Measurements from ENCODE around the gene PPP2R5B.

Gene PPP2R5B

GRCh38 chr11:64917663-64917995, 6.9 kb upstream of the PPP2R5B start:
- H3K4me3 ChIP-seq (ENCODE audit: low read depth, low read length): peak overlapping the region; percentile 56
- no peaks in the 10 kb centered on the region for H3K27me3 ChIP-seq (ENCODE audit: insufficient read depth, low read depth, severe bottlenecking)
- TF ChIP-seq CTCF (IDR thresholded peaks at IDR 0.05; ENCODE audit: low read depth, low read length): no peak
- DNase-seq: no peak
- H3K27ac ChIP-seq: peak overlapping the region; percentile 47
- H3K9me3 ChIP-seq (ENCODE audit: severe bottlenecking): no peaks in the 10 kb centered on the region
- H3K36me3 ChIP-seq: peaks cover 12% of the 10 kb centered on the region

- Histone ChIP-seq H3K4me3 (ENCODE audit: low read depth, low read length) (peak overlapping the region; percentile 56), H3K27ac (no peak overlapping the region; the same call in 1 of the 2 replicates), H3K9me3 (ENCODE audit: severe bottlenecking) (no peaks in the 10 kb centered on the region), H3K36me3 (peaks cover 8% of the 10 kb centered on the region), H3K27me3 (ENCODE audit: insufficient read depth, low read depth, severe bottlenecking) (no peaks in the 10 kb centered on the region)
- TF ChIP-seq CTCF (IDR thresholded peaks at IDR 0.05; ENCODE audit: low read depth, low read length): no peak
- DNase-seq: no peak
Observed at GRCh38 chr11:64918017-64918416, 6.5 kb upstream of the PPP2R5B start.

GRCh38 chr11:64919627-64920026, 4.9 kb upstream of the PPP2R5B start:
- peak overlapping the region; percentile 33 for H3K27ac ChIP-seq
- no peaks in the 10 kb centered on the region for H3K9me3 ChIP-seq (ENCODE audit: severe bottlenecking)
- no peaks in the 10 kb centered on the region for H3K36me3 ChIP-seq
- no peaks in the 10 kb centered on the region for H3K27me3 ChIP-seq (ENCODE audit: insufficient read depth, low read depth, severe bottlenecking)
- TF ChIP-seq CTCF (IDR thresholded peaks at IDR 0.05; ENCODE audit: low read depth, low read length): no peak
- no peak for DNase-seq
- H3K4me3 ChIP-seq (ENCODE audit: low read depth, low read length): no peak overlapping the region

- Histone ChIP-seq H3K27me3 (ENCODE audit: insufficient read depth, low read depth, severe bottlenecking) (no peaks in the 10 kb centered on the region), H3K9me3 (ENCODE audit: severe bottlenecking) (no peaks in the 10 kb centered on the region), H3K4me3 (ENCODE audit: low read depth, low read length) (no peak overlapping the region), H3K27ac (peak overlapping the region; percentile 33), H3K36me3 (no peaks in the 10 kb centered on the region)
- DNase-seq: no peak
- TF ChIP-seq CTCF (IDR thresholded peaks at IDR 0.05; ENCODE audit: low read depth, low read length): no peak
Observed at GRCh38 chr11:64920124-64920523, 4.4 kb upstream of the PPP2R5B start.

- no peaks in the 10 kb centered on the region for H3K36me3 ChIP-seq
- no peaks in the 10 kb centered on the region for H3K27me3 ChIP-seq (ENCODE audit: insufficient read depth, low read depth, severe bottlenecking)
- TF ChIP-seq CTCF (IDR thresholded peaks at IDR 0.05; ENCODE audit: low read depth, low read length): no peak
- no peak for DNase-seq
- no peaks in the 10 kb centered on the region for H3K9me3 ChIP-seq (ENCODE audit: severe bottlenecking)
- no peak overlapping the region for H3K27ac ChIP-seq
- H3K4me3 ChIP-seq (ENCODE audit: low read depth, low read length): no peak overlapping the region
Observed at GRCh38 chr11:64921384-64921783, 3.1 kb upstream of the PPP2R5B start.

GRCh38 chr11:64923151-64923661, 1.3 kb upstream of the PPP2R5B start:
- no peak for DNase-seq
- TF ChIP-seq CTCF (IDR thresholded peaks at IDR 0.05; ENCODE audit: low read depth, low read length): no peak
- no peaks in the 10 kb centered on the region for H3K27me3 ChIP-seq (ENCODE audit: insufficient read depth, low read depth, severe bottlenecking)
- 0 out of 2 replicates have a peak overlapping the region, but pooled peaks have one; percentile 3 for H3K27ac ChIP-seq
- H3K4me3 ChIP-seq (ENCODE audit: low read depth, low read length): no peak overlapping the region
- no peaks in the 10 kb centered on the region for H3K36me3 ChIP-seq
- H3K9me3 ChIP-seq (ENCODE audit: severe bottlenecking): no peaks in the 10 kb centered on the region

Data from WERI-Rb-1 (cell line).